CD4-positive, alpha-beta T cell treated with Interleukin-2 at 100 ng/mL for 4 hours (primary cell): Measurements from ENCODE around the gene RUNX3.

Source experiments
- DNase-seq: peaks from one replicate; pipeline ENCODE4 v3.0.0-alpha.2; 2020; ENCODE audit warnings: low spot score

The RUNX3 gene

GRCh38 chr1:24963099-24963872, 33.2 kb upstream of the RUNX3 start:
- peak; percentile 40 for DNase-seq

GRCh38 chr1:24961961-24962861, 32.1 kb upstream of the RUNX3 start:
- no peak for DNase-seq

GRCh38 chr1:24961334-24961733, 31.3 kb upstream of the RUNX3 start:
- DNase-seq = no peak

- DNase-seq = no peak
Observed at GRCh38 chr1:24960071-24960801, 30.2 kb upstream of the RUNX3 start.

GRCh38 chr1:24959623-24959975, 29.5 kb upstream of the RUNX3 start:
- DNase-seq = no peak

GRCh38 chr1:24958766-24959622, 28.9 kb upstream of the RUNX3 start:
- no peak for DNase-seq

GRCh38 chr1:24957808-24958752, 28.0 kb upstream of the RUNX3 start:
- no peak for DNase-seq

- no peak for DNase-seq
Observed at GRCh38 chr1:24957016-24957807, 27.1 kb upstream of the RUNX3 start.

GRCh38 chr1:24955779-24956365, 25.8 kb upstream of the RUNX3 start:
- DNase-seq = no peak

GRCh38 chr1:24955161-24955560, 25.1 kb upstream of the RUNX3 start:
- peak; percentile 87 for DNase-seq

- no peak for DNase-seq
Observed at GRCh38 chr1:24954631-24955030, 24.6 kb upstream of the RUNX3 start.

GRCh38 chr1:24954022-24954421, 23.9 kb upstream of the RUNX3 start:
- DNase-seq = no peak

GRCh38 chr1:24952413-24952841, 22.4 kb upstream of the RUNX3 start:
- peak; percentile 65 for DNase-seq

GRCh38 chr1:24951810-24952412, 21.8 kb upstream of the RUNX3 start:
- DNase-seq = no peak

- DNase-seq = no peak
Observed at GRCh38 chr1:24951337-24951736, 21.3 kb upstream of the RUNX3 start.

GRCh38 chr1:24949331-24949881, 19.3 kb upstream of the RUNX3 start:
- no peak for DNase-seq

GRCh38 chr1:24948079-24948827, 18.2 kb upstream of the RUNX3 start:
- no peak for DNase-seq
